GM12874 (cell line): ENCODE results near the gene CASS4.

Experiments
- TF ChIP-seq, protein P1 (sequence below): IDR thresholded peaks from 2 replicates; pipeline ENCODE4 v1.5.1; 2011; ENCODE audit warnings: low read depth, mild to moderate bottlenecking, control low read depth, low read length, moderate library complexity; ENCODE audit not compliant: insufficient read depth

CASS4 gene

GRCh38 chr20:56501116-56501515 is 89.1 kb downstream of the CASS4 start:
- TF ChIP-seq, protein P1, sequence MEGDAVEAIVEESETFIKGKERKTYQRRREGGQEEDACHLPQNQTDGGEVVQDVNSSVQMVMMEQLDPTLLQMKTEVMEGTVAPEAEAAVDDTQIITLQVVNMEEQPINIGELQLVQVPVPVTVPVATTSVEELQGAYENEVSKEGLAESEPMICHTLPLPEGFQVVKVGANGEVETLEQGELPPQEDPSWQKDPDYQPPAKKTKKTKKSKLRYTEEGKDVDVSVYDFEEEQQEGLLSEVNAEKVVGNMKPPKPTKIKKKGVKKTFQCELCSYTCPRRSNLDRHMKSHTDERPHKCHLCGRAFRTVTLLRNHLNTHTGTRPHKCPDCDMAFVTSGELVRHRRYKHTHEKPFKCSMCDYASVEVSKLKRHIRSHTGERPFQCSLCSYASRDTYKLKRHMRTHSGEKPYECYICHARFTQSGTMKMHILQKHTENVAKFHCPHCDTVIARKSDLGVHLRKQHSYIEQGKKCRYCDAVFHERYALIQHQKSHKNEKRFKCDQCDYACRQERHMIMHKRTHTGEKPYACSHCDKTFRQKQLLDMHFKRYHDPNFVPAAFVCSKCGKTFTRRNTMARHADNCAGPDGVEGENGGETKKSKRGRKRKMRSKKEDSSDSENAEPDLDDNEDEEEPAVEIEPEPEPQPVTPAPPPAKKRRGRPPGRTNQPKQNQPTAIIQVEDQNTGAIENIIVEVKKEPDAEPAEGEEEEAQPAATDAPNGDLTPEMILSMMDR, result no peak

- TF ChIP-seq, protein P1, result no peak
These were observed 91.9 kb downstream of the CASS4 start for GRCh38 chr20:56503916-56504315.

DNA sequence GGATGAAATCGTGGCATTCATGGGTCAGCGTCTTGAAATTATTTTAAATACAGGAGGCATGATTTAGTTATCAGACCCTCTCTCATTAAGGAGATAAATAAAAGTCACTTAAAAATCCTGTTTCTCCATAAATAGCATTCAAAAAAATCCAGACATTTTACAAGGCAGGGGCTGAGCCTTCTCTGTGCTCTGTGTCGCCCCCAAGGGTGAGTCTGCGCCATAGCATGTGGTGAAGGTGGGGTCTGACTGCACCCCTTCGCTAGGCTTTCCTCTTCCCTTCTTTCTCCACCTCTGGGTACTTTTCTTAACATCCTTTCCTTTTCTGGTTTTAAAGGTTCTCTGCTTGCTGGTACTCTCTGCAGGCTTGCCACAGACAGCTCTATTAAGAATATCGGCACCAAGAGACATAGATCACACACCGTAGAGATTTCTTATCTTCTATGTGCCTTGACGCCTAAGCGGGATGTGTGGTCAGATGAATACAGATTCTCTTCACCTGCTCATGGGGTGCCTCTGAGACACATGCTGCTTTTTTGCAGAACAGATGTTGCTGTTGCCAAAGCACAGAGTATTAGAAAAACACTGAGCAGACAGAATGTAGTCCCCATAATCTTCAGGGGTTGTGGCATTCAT is 92.4 kb downstream of the CASS4 start:
- TF ChIP-seq, protein P1, result peak; percentile 59

GRCh38 chr20:56506103-56506502 is 94.0 kb downstream of the CASS4 start:
- TF ChIP-seq, protein P1, result no peak
